ENCODE data around the gene DIP2C.

The DIP2C gene

GRCh38 chr10:661597-662222, 27.8 kb downstream of the DIP2C start:
- no peak for TF ChIP-seq CTCF (IDR thresholded peaks at IDR 0.05)

GRCh38 chr10:660970-661596, 28.4 kb downstream of the DIP2C start:
- no peak for TF ChIP-seq CTCF (IDR thresholded peaks at IDR 0.05)

GRCh38 chr10:660413-660969, 29.0 kb downstream of the DIP2C start:
- no peak for TF ChIP-seq CTCF (IDR thresholded peaks at IDR 0.05)

- TF ChIP-seq CTCF (IDR thresholded peaks at IDR 0.05) = no peak
Observed at GRCh38 chr10:659688-660141, 29.8 kb downstream of the DIP2C start.

GRCh38 chr10:656883-657282, 32.6 kb downstream of the DIP2C start:
- no peak for TF ChIP-seq CTCF (IDR thresholded peaks at IDR 0.05)

GRCh38 chr10:655184-655583, 34.3 kb downstream of the DIP2C start:
- TF ChIP-seq CTCF (IDR thresholded peaks at IDR 0.05) = no peak

- no peak for TF ChIP-seq CTCF (IDR thresholded peaks at IDR 0.05)
Observed at GRCh38 chr10:654647-654996, 34.8 kb downstream of the DIP2C start.

All from LNCAP (cell line).